IPS-18c (cell line): ENCODE results near the gene CD274.
"Not testable (repeated sequence)": the region's sequence is repeated elsewhere in the genome, so short reads cannot be mapped to it uniquely, and the experiment has no call there.

Experiments used
- H3K4me3 ChIP-seq: 2 replicates; pipeline ENCODE4 v1.7.0; 2013; ENCODE audit warnings: low read depth, mild to moderate bottlenecking, low read length, moderate library complexity; ENCODE audit not compliant: insufficient read depth
- H3K9me3 ChIP-seq: one replicate; pipeline ENCODE4 v1.6.1; 2013; ENCODE audit warnings: mild to moderate bottlenecking, low read length, moderate library complexity; ENCODE audit not compliant: control insufficient read depth, insufficient read depth

The CD274 gene

DNA sequence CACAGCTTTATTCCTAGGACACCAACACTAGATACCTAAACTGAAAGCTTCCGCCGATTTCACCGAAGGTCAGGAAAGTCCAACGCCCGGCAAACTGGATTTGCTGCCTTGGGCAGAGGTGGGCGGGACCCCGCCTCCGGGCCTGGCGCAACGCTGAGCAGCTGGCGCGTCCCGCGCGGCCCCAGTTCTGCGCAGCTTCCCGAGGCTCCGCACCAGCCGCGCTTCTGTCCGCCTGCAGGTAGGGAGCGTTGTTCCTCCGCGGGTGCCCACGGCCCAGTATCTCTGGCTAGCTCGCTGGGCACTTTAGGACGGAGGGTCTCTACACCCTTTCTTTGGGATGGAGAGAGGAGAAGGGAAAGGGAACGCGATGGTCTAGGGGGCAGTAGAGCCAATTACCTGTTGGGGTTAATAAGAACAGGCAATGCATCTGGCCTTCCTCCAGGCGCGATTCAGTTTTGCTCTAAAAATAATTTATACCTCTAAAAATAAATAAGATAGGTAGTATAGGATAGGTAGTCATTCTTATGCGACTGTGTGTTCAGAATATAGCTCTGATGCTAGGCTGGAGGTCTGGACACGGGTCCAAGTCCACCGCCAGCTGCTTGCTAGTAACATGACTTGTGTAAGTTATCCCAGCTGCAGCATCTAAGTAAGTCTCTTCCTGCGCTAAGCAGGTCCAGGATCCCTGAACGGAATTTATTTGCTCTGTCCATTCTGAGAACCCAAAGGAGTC is at the start of gene CD274:
TSS of gene CD274 (plus strand) at position 184 of the 733 bp plus-strand sequence. CDS start 5,572 bp downstream, outside the sequence.
- peak within 1 kb of the TSS; percentile 5; the same call in 1 of the 2 replicates for H3K4me3 ChIP-seq
- no peaks in the 10 kb centered on the region for H3K9me3 ChIP-seq

DNA sequence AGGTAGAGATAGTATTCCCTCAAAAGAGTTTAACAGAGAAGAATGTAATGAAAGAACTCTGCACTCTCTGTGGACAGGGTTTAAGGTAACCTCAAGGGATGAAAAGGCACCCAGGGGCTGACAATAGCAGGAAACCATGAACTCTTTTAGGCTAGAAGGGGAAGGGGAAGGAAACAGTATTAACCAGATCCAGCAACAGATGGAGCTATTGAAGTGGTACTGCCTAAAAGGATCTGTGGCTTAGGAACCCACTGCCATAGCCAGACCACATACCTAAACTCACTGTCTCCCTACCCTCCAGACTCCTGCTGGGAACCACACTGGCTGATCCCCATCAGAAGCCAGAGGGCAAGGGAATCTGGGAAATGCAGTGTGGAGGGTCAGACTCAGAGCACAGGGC is 48.1 kb upstream of the CD274 start:
- Histone ChIP-seq H3K4me3 (no peak overlapping the region), H3K9me3 (no peaks in the 10 kb centered on the region)

DNA sequence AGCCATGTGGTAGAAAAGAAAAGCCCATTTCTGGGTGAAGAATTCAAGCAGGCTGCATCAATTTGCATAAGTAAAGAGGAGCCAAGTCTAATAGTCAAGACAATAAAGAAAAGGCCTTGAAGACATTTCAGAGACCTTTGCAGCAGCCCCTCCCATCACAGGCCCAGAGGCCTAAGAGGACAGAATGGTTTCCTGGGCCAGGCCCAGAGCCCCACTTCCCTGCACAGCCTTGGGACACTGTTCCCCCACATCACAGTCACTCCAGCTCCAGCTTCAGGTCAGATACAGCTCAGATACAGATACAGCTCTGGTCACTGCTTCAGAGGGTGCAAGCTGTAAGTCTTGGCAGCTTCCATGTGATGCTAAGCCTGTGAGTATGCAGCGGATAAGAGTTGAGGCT is 41.7 kb upstream of the CD274 start:
- Histone ChIP-seq H3K4me3 (peak overlapping the region; percentile 20; the same call in 1 of the 2 replicates), H3K9me3 (peaks cover 9% of the 10 kb centered on the region)

DNA sequence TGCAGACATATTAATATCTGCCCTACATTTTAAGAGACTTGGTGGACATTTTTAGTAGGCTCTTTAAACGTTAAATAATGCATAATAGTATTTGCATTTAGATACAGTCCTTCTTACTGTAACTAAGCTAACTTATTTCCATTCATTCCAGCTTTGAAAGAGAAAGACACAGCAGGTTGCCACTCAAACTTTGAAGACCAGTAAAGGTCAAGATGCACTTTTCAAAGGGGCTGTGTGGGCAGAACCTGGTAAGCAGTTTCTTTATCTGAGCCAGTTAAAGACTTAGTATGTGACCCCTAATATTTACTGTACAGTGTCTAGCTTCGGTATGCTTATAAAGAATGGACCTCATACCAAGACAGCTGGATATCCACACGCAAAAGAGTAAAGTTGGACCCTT is 33.4 kb upstream of the CD274 start:
- H3K4me3 ChIP-seq, result no peak overlapping the region
- H3K9me3 ChIP-seq, result no peaks in the 10 kb centered on the region

DNA sequence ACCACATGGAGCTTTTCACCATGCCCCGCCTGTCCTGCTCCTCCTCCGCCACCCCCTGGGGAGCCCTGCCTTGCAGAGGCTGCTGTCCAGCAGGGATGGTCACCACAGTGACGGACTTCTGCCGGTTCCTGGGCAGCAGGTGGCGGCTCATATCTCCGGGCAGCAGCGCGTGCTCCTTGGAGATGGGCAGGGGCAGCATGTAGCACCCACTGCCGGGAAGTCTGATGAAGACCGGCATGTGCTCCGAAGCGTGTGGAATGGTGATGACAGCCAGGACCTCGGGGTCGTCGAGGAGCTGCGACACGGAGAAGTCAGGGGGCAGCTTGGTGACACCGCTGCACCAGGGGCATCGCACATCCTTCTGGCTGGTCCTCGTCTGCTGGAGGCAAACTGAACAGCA is 31.9 kb upstream of the CD274 start:
- no peak overlapping the region; the same call in 1 of the 2 replicates for H3K4me3 ChIP-seq
- no peaks in the 10 kb centered on the region for H3K9me3 ChIP-seq

DNA sequence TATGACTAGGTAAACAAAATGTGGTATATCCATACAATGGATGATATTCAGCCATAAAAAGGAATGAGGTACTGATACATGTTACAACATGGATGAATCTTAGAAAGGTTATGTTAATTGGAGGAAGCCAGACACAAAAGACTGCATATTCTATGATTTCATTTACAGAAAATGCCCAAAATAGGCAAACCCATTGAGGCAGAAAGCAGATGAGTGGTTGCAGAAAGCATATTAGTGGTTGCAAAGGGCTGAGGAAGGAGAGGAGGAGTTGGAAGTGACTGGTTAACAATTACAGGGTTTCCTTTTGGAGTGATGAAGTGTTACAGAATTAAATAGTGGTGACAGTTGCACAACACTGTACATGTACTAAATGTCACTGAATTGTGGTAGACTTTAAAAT is 30.4 kb upstream of the CD274 start:
- no peaks in the 10 kb centered on the region for H3K9me3 ChIP-seq
- H3K4me3 ChIP-seq, result no peak overlapping the region

DNA sequence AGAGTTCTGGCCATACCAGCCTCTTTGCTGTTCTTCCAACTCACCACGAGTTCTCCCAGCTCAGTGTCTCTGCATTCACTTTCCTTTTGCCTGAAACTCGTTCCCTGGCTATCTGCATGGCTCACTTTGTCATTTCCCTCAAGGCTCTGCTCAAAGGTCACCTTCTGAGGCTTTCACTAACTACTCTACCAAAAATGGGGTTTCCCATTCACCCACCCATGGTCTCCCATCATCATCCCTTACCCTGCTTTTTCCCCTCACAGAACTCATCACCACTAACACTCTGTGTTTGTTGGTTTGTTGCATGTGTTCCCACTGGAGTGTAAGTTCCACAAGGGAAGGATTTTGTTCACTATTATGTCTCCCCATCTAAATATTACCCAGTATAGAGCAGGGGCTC is 29.2 kb upstream of the CD274 start:
- no peaks in the 10 kb centered on the region for H3K9me3 ChIP-seq
- H3K4me3 ChIP-seq, result no peak overlapping the region

DNA sequence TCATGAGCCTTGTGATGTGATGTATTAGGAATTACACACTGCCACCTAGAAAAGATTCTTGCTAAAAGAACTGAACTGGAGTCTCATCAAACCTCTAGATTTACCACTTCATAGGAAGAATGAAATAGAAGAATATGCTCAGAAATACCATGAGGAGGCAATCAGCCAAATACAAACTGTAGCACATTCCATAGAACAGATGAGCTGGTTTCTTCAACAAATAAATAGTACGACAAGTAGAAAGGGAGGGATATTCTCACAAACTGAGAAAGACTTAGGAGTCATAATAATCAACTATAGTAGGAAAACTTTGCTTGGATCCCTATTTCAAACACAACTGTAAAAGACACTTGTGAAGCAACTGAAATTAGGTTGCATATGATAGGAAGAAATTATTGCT is 28.1 kb upstream of the CD274 start:
- H3K4me3 ChIP-seq, result no peak overlapping the region

DNA sequence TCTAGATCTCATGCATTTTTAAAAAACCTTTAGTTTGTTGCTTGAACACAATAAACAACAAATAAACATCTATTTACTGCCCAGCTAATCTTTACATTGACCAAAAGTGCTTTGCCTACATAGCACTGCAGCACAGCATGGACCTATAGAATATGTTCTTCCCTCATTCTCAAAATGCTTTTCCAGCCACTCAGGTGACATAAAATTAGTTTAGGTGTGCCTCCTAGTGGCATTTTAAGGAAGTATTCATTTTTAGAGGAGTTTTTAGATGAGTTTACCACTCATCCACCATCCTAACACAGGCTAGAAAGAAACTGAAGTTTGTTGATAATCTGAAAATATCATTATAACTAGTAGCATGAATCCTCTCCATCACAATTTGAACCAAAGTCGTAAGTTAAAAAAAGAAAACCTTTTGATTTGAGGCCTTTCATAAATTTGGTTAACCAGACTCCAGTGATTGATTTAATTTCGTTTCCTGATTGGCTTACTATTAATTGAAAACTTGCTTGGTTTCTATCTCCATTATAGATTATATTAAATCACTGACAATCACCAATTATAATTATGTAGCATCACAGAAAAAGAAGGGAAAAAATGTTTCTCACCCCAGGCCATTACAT is 25.2 kb upstream of the CD274 start:
- Histone ChIP-seq H3K4me3 (no peak overlapping the region), H3K9me3 (no peaks in the 10 kb centered on the region)

More for the DNA sequence above, 28.1 kb upstream of the CD274 start:
- no peaks in the 10 kb centered on the region for H3K9me3 ChIP-seq

DNA sequence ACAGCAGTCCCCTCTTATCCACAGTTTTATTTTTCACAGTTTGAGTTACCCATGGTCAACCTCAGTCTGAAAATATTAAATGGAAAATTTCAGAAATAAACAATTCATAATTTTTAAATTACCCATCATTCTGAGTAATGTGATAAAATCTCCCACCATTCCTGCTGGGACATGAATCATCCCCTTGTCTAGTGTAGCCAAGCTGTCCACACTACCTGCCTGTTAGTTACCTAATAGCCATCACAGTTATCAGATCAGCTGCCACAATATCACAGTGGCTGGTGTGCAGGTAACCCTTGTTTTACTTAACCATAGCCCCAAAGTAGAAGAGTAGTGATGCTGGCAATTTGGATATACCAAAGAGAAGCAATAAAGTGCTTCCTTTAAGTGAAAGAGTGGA is 23.3 kb upstream of the CD274 start:
- no peak overlapping the region for H3K4me3 ChIP-seq
- H3K9me3 ChIP-seq, result no peaks in the 10 kb centered on the region

DNA sequence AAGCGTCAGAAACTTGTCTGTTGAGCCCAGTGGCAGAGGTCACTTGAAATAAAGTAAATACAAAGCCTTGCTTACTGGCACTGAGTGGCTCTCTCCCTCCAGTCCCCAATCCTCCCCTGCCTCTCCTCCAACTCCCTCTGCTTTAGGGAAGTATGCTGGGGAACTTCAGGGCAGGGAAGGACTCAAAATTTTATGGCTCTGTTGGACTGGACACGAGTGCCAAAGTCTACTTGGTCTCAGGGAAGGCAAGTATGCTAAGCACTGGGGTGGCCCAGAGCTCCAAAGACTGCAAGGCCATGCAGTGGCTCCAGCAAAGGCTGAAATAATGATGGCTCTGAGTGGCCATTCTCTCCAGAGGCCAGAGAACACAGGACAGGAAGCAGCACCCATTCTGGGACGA is 22.2 kb upstream of the CD274 start:
- H3K4me3 ChIP-seq, result no peak overlapping the region
- peaks cover 7% of the 10 kb centered on the region for H3K9me3 ChIP-seq

DNA sequence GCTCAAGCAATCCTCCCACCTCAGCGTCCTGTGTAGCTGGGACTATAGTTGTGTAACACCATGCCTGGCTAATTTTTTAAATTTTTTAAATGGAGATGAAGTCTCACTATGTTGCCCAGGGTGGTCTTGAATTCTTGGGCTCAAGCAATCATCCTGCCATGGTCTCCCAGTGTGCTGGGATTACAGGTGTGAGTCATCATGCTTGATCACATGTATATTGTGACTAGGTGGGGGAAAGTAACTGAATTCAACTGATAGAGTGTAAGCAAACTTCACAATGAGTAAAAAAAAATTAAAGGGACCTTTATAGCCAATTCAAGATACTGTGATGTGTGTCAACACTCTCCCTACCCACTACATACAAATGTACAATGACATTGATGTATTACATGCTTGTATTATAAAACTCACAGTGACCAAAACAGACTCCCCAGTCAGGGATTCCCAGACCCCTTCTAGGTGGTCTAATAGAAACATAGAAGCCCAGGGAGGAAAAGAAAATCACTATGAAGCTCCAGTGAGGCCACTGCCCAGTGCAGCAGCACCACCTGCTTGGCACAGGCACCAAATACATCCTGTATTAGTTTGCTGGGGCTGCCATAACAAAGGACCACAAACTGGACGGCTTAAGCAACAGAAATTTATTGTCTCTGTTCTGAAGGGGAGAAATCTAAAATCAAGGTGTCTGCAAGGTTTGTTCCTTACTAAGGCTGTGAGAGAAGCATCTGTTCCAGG is 21.4 kb upstream of the CD274 start:
- Histone ChIP-seq H3K9me3 (peaks cover 10% of the 10 kb centered on the region), H3K4me3 (no peak overlapping the region)

DNA sequence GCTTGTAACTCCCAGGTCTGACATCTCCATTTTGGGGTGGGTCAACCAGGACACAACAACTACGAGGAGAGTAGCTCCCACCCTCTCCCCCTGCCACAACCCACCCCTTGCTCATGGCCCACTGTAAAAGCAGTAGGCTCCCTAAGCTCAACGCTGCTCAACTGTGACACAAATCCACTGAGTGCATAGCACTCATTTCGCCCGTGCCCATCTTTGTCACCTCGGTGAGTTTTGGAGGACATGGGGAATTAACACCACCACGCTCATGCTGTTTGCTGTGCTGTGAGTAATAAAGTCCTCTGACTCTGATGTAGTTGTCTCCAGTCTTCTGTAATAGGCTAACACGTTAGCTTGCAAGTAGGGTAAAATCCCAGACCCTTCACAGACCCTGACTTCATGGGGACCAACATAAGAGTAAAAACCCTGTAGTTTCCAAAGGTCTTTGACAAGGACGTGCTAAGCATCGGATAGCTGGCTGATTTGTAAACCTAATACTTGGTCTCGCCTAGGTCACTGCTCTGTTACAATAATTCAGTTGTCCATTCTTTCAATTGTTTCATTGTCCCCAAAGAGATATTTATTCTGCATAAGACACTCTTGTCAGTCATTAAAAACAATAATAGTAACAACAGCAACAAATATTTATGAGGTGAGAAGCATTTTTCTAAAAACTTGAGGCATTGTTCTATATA is 20.3 kb upstream of the CD274 start:
- Histone ChIP-seq H3K4me3 (no peak overlapping the region), H3K9me3 (peaks cover 12% of the 10 kb centered on the region)

DNA sequence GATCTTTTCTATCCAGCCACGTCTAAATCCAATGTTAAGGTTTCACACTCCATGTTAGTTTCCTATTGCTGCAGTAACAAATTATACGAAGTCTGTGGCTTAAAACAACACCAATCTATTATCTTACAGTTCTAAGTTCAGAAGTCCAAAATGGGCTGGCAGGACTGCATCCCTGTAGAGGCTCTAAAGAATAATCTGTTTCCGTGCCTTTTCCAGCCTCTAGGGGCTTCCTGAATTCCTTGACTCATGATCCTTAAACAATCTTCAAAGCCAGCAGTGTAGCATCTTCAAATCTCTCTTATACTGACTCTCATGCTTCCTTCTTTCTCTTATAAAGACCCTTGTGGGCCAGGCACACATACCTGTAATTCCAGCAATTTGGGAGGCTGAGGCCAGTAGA is 19.4 kb upstream of the CD274 start:
- H3K9me3 ChIP-seq, result peaks cover 12% of the 10 kb centered on the region
- H3K4me3 ChIP-seq, result no peak overlapping the region

DNA sequence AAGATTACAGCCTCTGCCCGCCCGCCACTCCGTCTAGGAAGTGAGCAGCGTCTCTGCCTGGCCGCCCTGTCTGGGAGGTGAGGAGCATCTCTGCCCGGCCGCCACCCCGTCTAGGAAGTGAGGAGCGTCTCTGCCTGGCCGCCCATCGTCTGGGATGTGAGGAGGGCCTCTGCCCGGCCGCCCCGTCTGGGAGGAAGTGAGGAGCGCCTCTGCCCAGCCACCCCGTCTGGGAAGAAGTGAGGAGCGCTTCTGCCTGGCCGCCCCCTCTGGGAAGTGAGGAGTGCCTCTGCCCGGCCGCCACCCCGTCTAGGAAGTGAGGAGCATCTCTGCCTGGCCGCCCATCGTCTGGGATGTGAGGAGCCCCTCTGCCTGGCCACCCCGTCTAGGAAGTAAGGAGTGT is 17.5 kb upstream of the CD274 start:
- H3K4me3 ChIP-seq, result not testable (repeated sequence)
- peaks cover 12% of the 10 kb centered on the region for H3K9me3 ChIP-seq

DNA sequence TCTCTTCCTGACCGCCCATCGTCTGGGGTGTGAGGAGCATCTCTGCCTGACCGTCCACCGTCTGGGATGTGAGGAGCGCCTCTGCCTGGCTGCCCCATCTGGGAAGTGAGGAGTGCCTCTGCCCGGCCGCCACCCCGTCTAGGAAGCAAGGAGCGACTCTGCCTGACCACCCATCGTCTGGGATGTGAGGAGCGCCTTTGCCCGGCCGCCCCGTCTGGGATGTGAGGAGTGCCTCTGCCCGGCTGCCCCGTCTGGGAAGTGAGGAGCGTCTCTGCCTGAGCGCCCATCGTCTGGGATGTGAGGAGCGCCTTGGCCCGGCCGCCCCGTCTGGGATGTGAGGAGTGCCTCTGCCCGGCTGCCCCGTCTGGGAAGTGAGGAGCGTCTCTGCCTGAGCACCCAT is 17.0 kb upstream of the CD274 start:
- H3K9me3 ChIP-seq, result peaks cover 12% of the 10 kb centered on the region
- not testable (repeated sequence) for H3K4me3 ChIP-seq
